DOHH2 (cell line): ENCODE measurements around the gene HTD2.

Experiments used
- H3F3A ChIP-seq: fragments of 200-600 bp; sonication (generic), shearing (Covaris generic); 2 replicates; pipeline ENCODE4 v1.6.0; 2016; ENCODE audit warnings: antibody characterized with exemption, mild to moderate bottlenecking; ENCODE audit not compliant: control insufficient read depth, insufficient read depth
- H3K27ac ChIP-seq: fragments of 200-600 bp; sonication (generic); 2 replicates; pipeline ENCODE4 v1.5.1; 2014; ENCODE audit warnings: low read depth, mild to moderate bottlenecking, low read length, moderate library complexity
- H3K27me3 ChIP-seq: fragments of 200-600 bp; sonication (generic); 2 replicates; pipeline ENCODE4 v1.6.1; 2014; ENCODE audit warnings: mild to moderate bottlenecking, low read length, mixed read lengths; ENCODE audit not compliant: control insufficient read depth
- H3K36me3 ChIP-seq: fragments of 200-600 bp; sonication (generic); 2 replicates; pipeline ENCODE4 v1.6.1; 2014; ENCODE audit warnings: mild to moderate bottlenecking, low read length, moderate library complexity, mixed read lengths; ENCODE audit not compliant: control insufficient read depth
- H3K4me1 ChIP-seq: fragments of 200-600 bp; sonication (generic); 2 replicates; pipeline ENCODE4 v1.6.1; 2014; ENCODE audit warnings: mild to moderate bottlenecking, low read length, mixed read lengths; ENCODE audit not compliant: control insufficient read depth
- H3K4me2 ChIP-seq: fragments of 200-600 bp; sonication (generic); 2 replicates; pipeline ENCODE4 v1.6.0; 2014; ENCODE audit warnings: mild to moderate bottlenecking, low read length, moderate library complexity
- H3K4me3 ChIP-seq: fragments of 200-600 bp; sonication (generic); 2 replicates; pipeline ENCODE4 v1.5.1; 2014; ENCODE audit warnings: mild to moderate bottlenecking, low read length, mixed read lengths
- H3K79me2 ChIP-seq: fragments of 200-600 bp; sonication (generic); 2 replicates; pipeline ENCODE4 v1.6.1; 2014; ENCODE audit warnings: mild to moderate bottlenecking, low read length, mixed read lengths; ENCODE audit not compliant: control insufficient read depth
- H3K9me2 ChIP-seq: fragments of 200-600 bp; sonication (generic); replicated peaks from 2 replicates; pipeline ENCODE4 v1.6.1; 2014; ENCODE audit warnings: mild to moderate bottlenecking, low read length, mixed read lengths; ENCODE audit not compliant: control insufficient read depth
- H3K9me3 ChIP-seq: fragments of 200-600 bp; sonication (generic); 2 replicates; pipeline ENCODE4 v1.6.1; 2014; ENCODE audit warnings: antibody characterized with exemption, low read length, mixed read lengths; ENCODE audit not compliant: control insufficient read depth, insufficient read depth
- H4K20me1 ChIP-seq: fragments of 200-600 bp; sonication (generic); 2 replicates; pipeline ENCODE4 v1.6.0; 2014; ENCODE audit warnings: low read depth, mild to moderate bottlenecking, antibody characterized with exemption, low read length, moderate library complexity; ENCODE audit not compliant: control insufficient read depth, insufficient read depth
- EZH2phosphoT487 ChIP-seq: fragments of 200-600 bp; sonication (generic); IDR thresholded peaks from 2 replicates; pipeline ENCODE4 v1.6.1; 2017; ENCODE audit warnings: borderline replicate concordance, mild to moderate bottlenecking, antibody characterized with exemption, low read length, moderate library complexity, mixed read lengths
- TF ChIP-seq, protein P1 (sequence below): fragments of 200-600 bp; sonication (generic); IDR thresholded peaks from one replicate; pipeline ENCODE4 v1.5.1; 2014; ENCODE audit warnings: antibody characterized with exemption, mild to moderate bottlenecking, low read depth, low read length; ENCODE audit not compliant: poor library complexity, severe bottlenecking

HTD2 gene

DNA sequence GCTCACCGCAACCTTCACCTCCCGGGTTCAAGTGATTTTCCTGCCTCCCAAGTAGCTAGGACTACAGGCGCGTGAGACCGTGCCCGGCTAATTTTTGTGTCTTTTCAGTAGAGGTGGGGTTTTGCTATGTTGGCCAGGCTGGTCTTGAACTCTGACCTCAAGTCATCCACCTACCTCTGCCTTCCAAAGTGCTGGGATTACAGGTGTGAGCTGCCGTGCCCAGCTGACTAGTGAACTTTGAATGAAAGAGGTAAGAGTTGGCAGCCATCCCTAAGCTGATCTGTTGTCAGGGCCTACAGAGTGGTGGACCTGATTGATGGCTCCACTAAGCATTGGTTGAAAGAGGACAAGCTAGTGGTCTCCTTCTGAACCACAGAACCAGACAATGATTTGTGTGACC lies 41.7 kb downstream of the HTD2 start:
- H3K4me3 ChIP-seq, result peak overlapping the region; percentile 60
- H3K9me3 ChIP-seq, result no peaks in the 10 kb centered on the region
- H3K27ac ChIP-seq, result peak overlapping the region; percentile 99
- H3K4me1 ChIP-seq, result peaks cover 99% of the 10 kb centered on the region
- TF ChIP-seq, protein P1, sequence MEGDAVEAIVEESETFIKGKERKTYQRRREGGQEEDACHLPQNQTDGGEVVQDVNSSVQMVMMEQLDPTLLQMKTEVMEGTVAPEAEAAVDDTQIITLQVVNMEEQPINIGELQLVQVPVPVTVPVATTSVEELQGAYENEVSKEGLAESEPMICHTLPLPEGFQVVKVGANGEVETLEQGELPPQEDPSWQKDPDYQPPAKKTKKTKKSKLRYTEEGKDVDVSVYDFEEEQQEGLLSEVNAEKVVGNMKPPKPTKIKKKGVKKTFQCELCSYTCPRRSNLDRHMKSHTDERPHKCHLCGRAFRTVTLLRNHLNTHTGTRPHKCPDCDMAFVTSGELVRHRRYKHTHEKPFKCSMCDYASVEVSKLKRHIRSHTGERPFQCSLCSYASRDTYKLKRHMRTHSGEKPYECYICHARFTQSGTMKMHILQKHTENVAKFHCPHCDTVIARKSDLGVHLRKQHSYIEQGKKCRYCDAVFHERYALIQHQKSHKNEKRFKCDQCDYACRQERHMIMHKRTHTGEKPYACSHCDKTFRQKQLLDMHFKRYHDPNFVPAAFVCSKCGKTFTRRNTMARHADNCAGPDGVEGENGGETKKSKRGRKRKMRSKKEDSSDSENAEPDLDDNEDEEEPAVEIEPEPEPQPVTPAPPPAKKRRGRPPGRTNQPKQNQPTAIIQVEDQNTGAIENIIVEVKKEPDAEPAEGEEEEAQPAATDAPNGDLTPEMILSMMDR, result no peak
- TF ChIP-seq EZH2phosphoT487, result no peak
- H3F3A ChIP-seq, result peaks cover 76% of the 10 kb centered on the region
- H4K20me1 ChIP-seq, result no peaks in the 10 kb centered on the region
- peaks cover 81% of the 10 kb centered on the region for H3K79me2 ChIP-seq
- H3K4me2 ChIP-seq, result peak overlapping the region; percentile 98
- H3K36me3 ChIP-seq, result peaks cover 77% of the 10 kb centered on the region
- no peaks in the 10 kb centered on the region for H3K9me2 ChIP-seq
- H3K27me3 ChIP-seq, result no peaks in the 10 kb centered on the region

DNA sequence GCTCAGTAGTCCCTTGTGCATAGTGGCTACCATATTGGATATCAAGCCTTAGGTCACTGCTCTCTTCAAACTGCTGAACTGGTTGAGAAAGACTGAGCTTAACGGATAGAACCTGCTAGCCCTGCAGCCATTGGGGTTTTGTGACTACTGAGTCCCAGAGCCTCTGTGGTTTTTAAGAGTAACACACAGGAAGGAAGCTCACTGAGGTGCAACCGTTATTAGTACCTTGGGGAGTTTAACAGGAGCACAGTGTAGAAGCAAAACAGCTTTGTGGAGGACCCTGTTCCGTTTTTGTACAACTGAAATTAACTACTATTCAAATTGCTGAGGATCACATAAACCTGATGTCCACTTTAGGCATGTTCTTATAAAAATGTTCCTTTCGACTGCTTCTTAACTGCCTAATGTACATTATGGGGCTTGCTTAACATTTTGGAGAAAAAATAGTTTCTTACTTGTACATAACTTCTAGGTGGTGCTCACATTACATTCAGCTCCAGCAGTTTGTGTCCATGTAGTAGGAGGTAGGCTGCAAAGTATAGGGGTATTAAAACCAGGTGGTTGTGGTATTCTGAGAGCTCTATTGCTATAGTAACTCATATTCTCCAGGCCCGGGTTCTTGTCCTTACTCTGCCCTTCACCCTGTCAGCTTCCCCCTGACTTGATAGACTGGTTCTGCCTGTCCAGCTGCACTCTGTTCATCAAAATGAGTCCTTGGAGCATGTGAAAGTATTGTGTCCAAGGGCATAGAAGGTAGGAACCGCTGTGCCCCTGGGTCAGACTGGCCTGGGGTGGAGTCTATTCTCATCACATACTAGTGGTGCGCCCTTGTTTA lies 43.7 kb downstream of the HTD2 start:
- Histone ChIP-seq H3K4me1 (peaks cover 99% of the 10 kb centered on the region), H3K79me2 (peaks cover 81% of the 10 kb centered on the region), H3K9me3 (no peaks in the 10 kb centered on the region), H3K27ac (peak overlapping the region; percentile 99), H3K9me2 (no peaks in the 10 kb centered on the region), H4K20me1 (no peaks in the 10 kb centered on the region), H3K4me3 (peak overlapping the region; percentile 71), H3F3A (peaks cover 76% of the 10 kb centered on the region), H3K27me3 (no peaks in the 10 kb centered on the region), H3K36me3 (peaks cover 77% of the 10 kb centered on the region), H3K4me2 (peak overlapping the region; percentile 98)
- TF ChIP-seq EZH2phosphoT487, result no peak
- TF ChIP-seq, protein P1, result no peak

DNA sequence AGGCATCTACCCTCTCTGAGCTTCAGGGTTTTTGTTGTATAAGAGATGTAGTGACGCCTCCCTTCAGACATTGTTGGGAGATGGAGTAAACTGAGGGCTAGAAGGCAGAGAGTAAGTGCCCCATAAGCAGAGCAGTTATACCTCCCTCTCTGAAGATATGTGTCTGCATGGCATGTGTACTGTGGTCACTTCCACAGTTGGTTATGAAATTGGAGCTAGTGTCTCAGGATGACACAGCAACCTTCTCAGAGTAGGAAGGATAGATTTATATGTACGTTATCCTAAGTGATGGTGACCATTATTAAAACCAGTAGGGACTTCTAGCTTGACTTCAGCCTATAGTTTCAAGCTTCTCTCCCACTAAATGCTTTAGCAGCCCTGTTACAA lies 44.3 kb downstream of the HTD2 start:
- H3K27ac ChIP-seq, result peak overlapping the region; percentile 99
- H3F3A ChIP-seq, result peaks cover 70% of the 10 kb centered on the region
- H3K4me3 ChIP-seq, result peak overlapping the region; percentile 71
- H3K4me1 ChIP-seq, result peaks cover 99% of the 10 kb centered on the region
- TF ChIP-seq, protein P1, result no peak
- no peak for TF ChIP-seq EZH2phosphoT487
- H3K36me3 ChIP-seq, result peaks cover 79% of the 10 kb centered on the region
- no peaks in the 10 kb centered on the region for H3K9me3 ChIP-seq
- H3K4me2 ChIP-seq, result peak overlapping the region; percentile 98
- H4K20me1 ChIP-seq, result no peaks in the 10 kb centered on the region
- H3K27me3 ChIP-seq, result no peaks in the 10 kb centered on the region
- H3K9me2 ChIP-seq, result no peaks in the 10 kb centered on the region
- H3K79me2 ChIP-seq, result peaks cover 81% of the 10 kb centered on the region
